Ramos (cell line): ENCODE data around the gene MUL1.

Experiments used
- in situ Hi-C: fragments of 300-500 bp; cut with MboI; formaldehyde crosslinking; loops from one replicate; pipeline ENCODE4 v1.14.3; 2022; ENCODE audit warnings: low sequenced_read_pairs; ENCODE audit not compliant: unreplicated experiment

Gene MUL1

GRCh38 chr1:20507564-20508410 is at the start of gene MUL1:
TSS of gene MUL1 (minus strand) at chr1:20508151. CDS start at chr1:20508024, 127 bp downstream.
- in situ Hi-C loops: no loop called here

GRCh38 chr1:20555758-20556120 is 47.8 kb upstream of the MUL1 start:
- in situ Hi-C loops: no loop called here

GRCh38 chr1:20555025-20555757 is 47.2 kb upstream of the MUL1 start:
- in situ Hi-C loops: no loop called here

- in situ Hi-C loops: no loop called here
These were observed 44.9 kb upstream of the MUL1 start for GRCh38 chr1:20552728-20553445.

- in situ Hi-C loops: no loop called here
These were observed 44.2 kb upstream of the MUL1 start, which contains the start of gene FAM43B for GRCh38 chr1:20551945-20552727. TSS of gene FAM43B (plus strand) at chr1:20552573. CDS start at chr1:20552974, 401 bp downstream.

GRCh38 chr1:20551161-20551560 is 43.2 kb upstream of the MUL1 start:
- in situ Hi-C loops: no loop called here

- in situ Hi-C loops: no loop called here
These were observed 38.7 kb upstream of the MUL1 start for GRCh38 chr1:20546637-20547036.

GRCh38 chr1:20540281-20540680 is 32.3 kb upstream of the MUL1 start:
- in situ Hi-C loops: no loop called here

GRCh38 chr1:20538760-20539551 is 31.0 kb upstream of the MUL1 start:
- in situ Hi-C loops: no loop called here

GRCh38 chr1:20538227-20538626 is 30.3 kb upstream of the MUL1 start:
- in situ Hi-C loops: no loop called here

- in situ Hi-C loops: no loop called here
These were observed 26.9 kb upstream of the MUL1 start for GRCh38 chr1:20534659-20535417.

- in situ Hi-C loops: no loop called here
These were observed 25.7 kb upstream of the MUL1 start for GRCh38 chr1:20533635-20534034.

- in situ Hi-C loops: no loop called here
These were observed 22.9 kb upstream of the MUL1 start for GRCh38 chr1:20530901-20531300.

GRCh38 chr1:20530306-20530705 is 22.4 kb upstream of the MUL1 start:
- in situ Hi-C loops: no loop called here

- in situ Hi-C loops: loop anchor here (5.0 kb wide), 1 partner anchor 109 kb away; no protein-coding TSS in a partner anchor
These were observed 20.3 kb upstream of the MUL1 start for GRCh38 chr1:20528221-20528620.

GRCh38 chr1:20526267-20526666 is 18.3 kb upstream of the MUL1 start:
- in situ Hi-C loops: loop anchor here (5.0 kb wide), 1 partner anchor 111 kb away; no protein-coding TSS in a partner anchor

- in situ Hi-C loops: no loop called here
These were observed 14.3 kb upstream of the MUL1 start for GRCh38 chr1:20521960-20522861.
